Epithelial cell of proximal tubule (primary cell): Measurements from ENCODE around the gene FMN2. TPM values are rescaled to one million over a fixed set of nuclear protein-coding genes. Genes with fewer than 3 reads are reported as not detected.

ENCODE experiments used
- DNase-seq: peaks from one replicate; pipeline ENCODE4 v3.0.0-alpha.2; 2011; ENCODE audit warnings: low read depth
- H3K4me3 ChIP-seq: 2 replicates; pipeline ENCODE4 v1.5.1; 2011; ENCODE audit warnings: low read depth, mild to moderate bottlenecking, low read length
- total RNA-seq: library from RNA; depleted of rRNA; stranded (reverse); fragments of >200 nt; gene quantifications from 2 replicates; pipeline ENCODE4 v1.2.3, GENCODE V29; 2015
- TF ChIP-seq, protein P1 (sequence below): conservative IDR thresholded peaks from 2 replicates; pipeline ENCODE4 v1.5.1; 2012; ENCODE audit warnings: low read depth, mild to moderate bottlenecking, low read length

FMN2 gene
- total RNA-seq, 1 donor from 2014 or later, result 0.86 TPM

DNA sequence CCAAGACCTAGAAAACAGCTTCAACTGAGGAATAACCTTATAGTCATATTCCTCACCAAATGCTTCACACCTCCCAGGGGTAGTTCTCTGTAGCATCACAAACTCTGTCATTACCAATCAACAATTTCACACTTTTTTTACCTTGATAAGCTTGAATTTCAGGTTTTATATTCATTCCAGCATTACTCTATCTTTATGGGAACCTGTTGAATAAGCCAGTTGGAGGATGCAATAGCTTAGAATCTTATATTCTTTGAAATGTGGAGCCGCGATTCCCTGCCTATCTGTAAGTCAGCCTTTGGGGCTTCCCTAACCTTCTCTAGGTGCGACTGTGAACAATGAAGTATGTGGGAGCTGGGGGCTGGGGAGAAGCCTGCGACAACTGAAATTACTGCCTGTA, 374.8 kb downstream of the FMN2 start:
- TF ChIP-seq, protein P1, sequence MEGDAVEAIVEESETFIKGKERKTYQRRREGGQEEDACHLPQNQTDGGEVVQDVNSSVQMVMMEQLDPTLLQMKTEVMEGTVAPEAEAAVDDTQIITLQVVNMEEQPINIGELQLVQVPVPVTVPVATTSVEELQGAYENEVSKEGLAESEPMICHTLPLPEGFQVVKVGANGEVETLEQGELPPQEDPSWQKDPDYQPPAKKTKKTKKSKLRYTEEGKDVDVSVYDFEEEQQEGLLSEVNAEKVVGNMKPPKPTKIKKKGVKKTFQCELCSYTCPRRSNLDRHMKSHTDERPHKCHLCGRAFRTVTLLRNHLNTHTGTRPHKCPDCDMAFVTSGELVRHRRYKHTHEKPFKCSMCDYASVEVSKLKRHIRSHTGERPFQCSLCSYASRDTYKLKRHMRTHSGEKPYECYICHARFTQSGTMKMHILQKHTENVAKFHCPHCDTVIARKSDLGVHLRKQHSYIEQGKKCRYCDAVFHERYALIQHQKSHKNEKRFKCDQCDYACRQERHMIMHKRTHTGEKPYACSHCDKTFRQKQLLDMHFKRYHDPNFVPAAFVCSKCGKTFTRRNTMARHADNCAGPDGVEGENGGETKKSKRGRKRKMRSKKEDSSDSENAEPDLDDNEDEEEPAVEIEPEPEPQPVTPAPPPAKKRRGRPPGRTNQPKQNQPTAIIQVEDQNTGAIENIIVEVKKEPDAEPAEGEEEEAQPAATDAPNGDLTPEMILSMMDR, result no peak
- DNase-seq, result no peak
- H3K4me3 ChIP-seq, result no peak overlapping the region

DNA sequence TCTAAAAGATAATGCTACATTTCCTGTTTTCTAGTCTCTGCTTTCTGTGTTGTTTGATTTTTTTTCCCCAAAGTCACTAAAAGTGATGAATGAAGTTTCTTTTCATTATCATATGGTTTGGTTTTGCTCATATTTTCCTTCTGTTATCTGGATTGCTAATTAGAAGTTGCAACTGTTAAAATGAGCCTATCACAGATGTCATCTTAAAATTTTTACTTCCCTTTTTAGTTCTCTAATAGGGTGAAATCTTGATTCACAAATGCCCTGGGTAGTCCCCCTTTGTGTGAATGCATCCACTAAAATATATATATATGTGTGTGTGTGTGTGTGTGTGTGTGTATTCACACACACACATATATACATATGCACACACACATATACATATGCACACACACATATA, 376.2 kb downstream of the FMN2 start:
- TF ChIP-seq, protein P1, result no peak
- DNase-seq, result no peak
- H3K4me3 ChIP-seq, result no peak overlapping the region

- TF ChIP-seq, protein P1, result no peak
- H3K4me3 ChIP-seq, result no peak overlapping the region
- DNase-seq, result no peak
Observed at GRCh38 chr1:240468656-240469055, 377.0 kb downstream of the FMN2 start.

DNA sequence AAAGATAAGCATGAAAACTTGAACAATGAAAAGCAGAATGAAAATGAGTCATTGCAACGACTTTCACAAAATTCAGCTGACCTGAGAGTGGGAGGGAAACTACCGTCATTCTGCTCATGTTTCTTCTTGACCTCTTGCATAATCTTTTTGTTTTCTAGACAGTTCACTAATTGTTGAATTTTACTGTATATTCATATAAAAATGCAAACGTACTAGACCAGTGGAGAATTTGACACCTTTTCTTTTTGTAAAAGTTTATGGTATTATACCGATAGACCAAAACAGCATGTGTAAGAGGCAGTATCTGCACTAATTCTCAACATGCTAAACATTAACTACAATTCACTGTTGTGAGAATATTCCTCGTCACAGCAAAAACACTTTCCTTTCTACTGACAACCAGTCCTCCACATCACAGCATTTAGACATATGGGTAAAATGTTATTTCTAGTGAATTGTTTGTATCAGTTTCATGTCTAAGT, 382.5 kb downstream of the FMN2 start:
- TF ChIP-seq, protein P1, result no peak
- DNase-seq, result no peak
- H3K4me3 ChIP-seq, result no peak overlapping the region

- H3K4me3 ChIP-seq, result no peak overlapping the region
- TF ChIP-seq, protein P1, result no peak
- no peak for DNase-seq
Observed at GRCh38 chr1:240475832-240476231, 384.1 kb downstream of the FMN2 start.

DNA sequence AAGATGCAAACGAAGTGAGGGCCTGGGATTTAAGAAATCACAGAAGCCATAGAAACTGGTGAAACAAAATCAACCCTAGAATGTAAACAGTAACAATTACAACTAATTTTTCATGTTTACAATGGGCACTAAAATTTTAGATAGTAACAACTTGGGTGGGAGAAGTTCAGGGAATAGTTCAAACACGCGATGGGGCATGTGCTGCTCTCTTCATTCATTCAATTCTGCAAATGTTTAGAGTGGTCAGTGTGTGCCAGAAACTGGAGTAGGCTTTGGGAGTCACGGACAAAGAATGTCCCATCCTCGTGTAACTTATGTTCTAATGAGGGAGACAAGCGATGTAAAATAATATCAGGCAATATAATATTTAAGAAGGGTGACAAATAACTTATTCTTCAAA, 386.9 kb downstream of the FMN2 start:
- no peak overlapping the region for H3K4me3 ChIP-seq
- DNase-seq, result no peak
- TF ChIP-seq, protein P1, result no peak

DNA sequence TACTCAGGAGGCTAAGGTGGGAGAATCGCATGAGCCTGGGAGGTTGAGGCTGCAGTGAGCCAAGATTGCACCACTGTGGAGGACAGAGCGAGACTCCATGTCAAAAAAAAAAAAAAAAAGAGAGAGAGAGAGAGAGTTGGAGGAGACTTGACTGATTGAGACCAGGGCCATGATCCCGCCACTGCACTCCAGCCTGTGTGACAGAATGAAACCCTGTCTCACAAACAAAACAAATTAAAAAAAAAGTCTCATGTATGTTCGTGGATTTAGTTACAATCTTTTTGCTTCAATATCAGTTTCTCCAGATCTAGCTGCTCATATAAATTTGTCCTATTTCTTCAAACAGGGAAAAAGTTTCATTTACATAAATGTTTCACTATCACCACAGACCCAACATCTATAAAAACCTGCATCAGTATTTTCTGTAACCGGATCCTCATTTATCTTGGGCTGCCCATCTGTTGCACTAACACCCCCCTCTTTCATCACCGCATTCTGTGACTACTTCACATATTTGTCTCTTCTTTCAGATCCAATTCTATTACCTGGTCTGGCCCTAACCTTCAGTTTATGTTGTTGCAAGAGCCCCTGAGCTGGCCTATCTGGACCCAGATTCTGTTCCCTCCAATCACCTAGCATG, 393.2 kb downstream of the FMN2 start:
- no peak overlapping the region for H3K4me3 ChIP-seq
- no peak for DNase-seq
- TF ChIP-seq, protein P1, result no peak
